Esophagus muscularis mucosa (tissue), 4 donors: ENCODE data around the gene OR4K13.

ENCODE experiments used
- EP300 ChIP-seq: sonication (generic); formaldehyde crosslinking; IDR thresholded peaks from one replicate; pipeline ENCODE4 v1.6.1; 2017; ENCODE audit warnings: antibody characterized with exemption
- POLR2A ChIP-seq: fragments of 450-650 bp; IDR thresholded peaks from one replicate; pipeline ENCODE4 v1.6.1; 2017; ENCODE audit warnings: antibody characterized with exemption, moderate library complexity, mild to moderate bottlenecking, low read depth
- POLR2AphosphoS5 ChIP-seq, 2 donors: sonication (generic); formaldehyde crosslinking; IDR thresholded peaks; one replicate each; pipeline ENCODE4 v1.6.1; 2017; ENCODE audit warnings: antibody characterized with exemption in 2 of 2
- TF ChIP-seq, protein P1 (sequence below), 3 experiments: fragments of 200-600 bp in 2 of 3; fragments of 450-650 bp in 1 of 3; sonication (generic) in 2 of 3; IDR thresholded peaks; one replicate each; pipeline ENCODE4 v1.5.1; 2017 to 2019; ENCODE audit warnings: antibody characterized with exemption in 3 of 3, mild to moderate bottlenecking in 2 of 3, moderate library complexity in 1 of 3

- TF ChIP-seq, protein P1, sequence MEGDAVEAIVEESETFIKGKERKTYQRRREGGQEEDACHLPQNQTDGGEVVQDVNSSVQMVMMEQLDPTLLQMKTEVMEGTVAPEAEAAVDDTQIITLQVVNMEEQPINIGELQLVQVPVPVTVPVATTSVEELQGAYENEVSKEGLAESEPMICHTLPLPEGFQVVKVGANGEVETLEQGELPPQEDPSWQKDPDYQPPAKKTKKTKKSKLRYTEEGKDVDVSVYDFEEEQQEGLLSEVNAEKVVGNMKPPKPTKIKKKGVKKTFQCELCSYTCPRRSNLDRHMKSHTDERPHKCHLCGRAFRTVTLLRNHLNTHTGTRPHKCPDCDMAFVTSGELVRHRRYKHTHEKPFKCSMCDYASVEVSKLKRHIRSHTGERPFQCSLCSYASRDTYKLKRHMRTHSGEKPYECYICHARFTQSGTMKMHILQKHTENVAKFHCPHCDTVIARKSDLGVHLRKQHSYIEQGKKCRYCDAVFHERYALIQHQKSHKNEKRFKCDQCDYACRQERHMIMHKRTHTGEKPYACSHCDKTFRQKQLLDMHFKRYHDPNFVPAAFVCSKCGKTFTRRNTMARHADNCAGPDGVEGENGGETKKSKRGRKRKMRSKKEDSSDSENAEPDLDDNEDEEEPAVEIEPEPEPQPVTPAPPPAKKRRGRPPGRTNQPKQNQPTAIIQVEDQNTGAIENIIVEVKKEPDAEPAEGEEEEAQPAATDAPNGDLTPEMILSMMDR (IDR thresholded peaks at IDR 0.05): no peak
- TF ChIP-seq POLR2A: no peak
- no peak for TF ChIP-seq EP300
- TF ChIP-seq POLR2AphosphoS5 (IDR thresholded peaks at IDR 0.05): no peak
Observed at GRCh38 chr14:20035449-20035848, 389 bp downstream of the OR4K13 start.
